Endothelial cell of umbilical vein (primary cell): ENCODE data around the gene GPS1. TPM values are rescaled to one million over a fixed set of nuclear protein-coding genes. Genes with fewer than 3 reads are reported as not detected.

ENCODE experiments used
- BruUV-seq: library from RNA; stranded (reverse); fragments of 400-500 nt; replicated peaks from 2 replicates; lab custom pipeline; 2021; lab: Mats Ljungman, UMichigan
- CTCF ChIA-PET: fragments of 300-600, 350-600 bp; sonication (Branson Sonifier 250); formaldehyde crosslinking; loops from one replicate; lab custom pipeline; 2021; ENCODE audit warnings: antibody characterized with exemption, inconsistent platforms; lab: Charles Lee
- POLR2A ChIA-PET: fragments of 300-600, 350-600 bp; sonication (Branson Sonifier 250); formaldehyde crosslinking; loops from one replicate; lab custom pipeline; 2021; ENCODE audit warnings: antibody characterized with exemption, inconsistent platforms; lab: Charles Lee
- DNase-seq: peaks from one replicate; pipeline ENCODE4 v3.0.0-alpha.2; 2011; ENCODE audit warnings: low read depth, low spot score
- FAIRE-seq: peaks from 2 replicates; lab custom pipeline; 2011; peaks lifted over from hg19 to GRCh38; lab: Jason Lieb, UNC
- H2AFZ ChIP-seq: 2 replicates; pipeline ENCODE4 v1.6.0; 2012; ENCODE audit warnings: low read depth, low read length, control low read depth, inconsistent platforms
- H3K27ac ChIP-seq: 2 replicates; pipeline ENCODE4 v1.5.1; 2011; ENCODE audit warnings: low read depth, mild to moderate bottlenecking, control low read depth, low read length, moderate library complexity; ENCODE audit not compliant: insufficient read depth
- H3K27me3 ChIP-seq, 2 experiments: 2 replicates each; pipeline versions ENCODE4 v1.6.0 to v1.6.1; 2011; ENCODE audit warnings: low read length in 2 of 2, mixed read lengths in 1 of 2; ENCODE audit not compliant: control insufficient read depth in 2 of 2, insufficient read depth in 2 of 2
- H3K36me3 ChIP-seq, 2 experiments: 2 replicates in 1 of 2; 3 replicates in 1 of 2; pipeline ENCODE4 v1.5.1; 2011; ENCODE audit warnings: low read length in 2 of 2, mild to moderate bottlenecking in 1 of 2, moderate library complexity in 1 of 2; ENCODE audit not compliant: control insufficient read depth in 2 of 2, insufficient read depth in 2 of 2; ENCODE audit errors: extremely low read depth in 1 of 2
- H3K4me1 ChIP-seq: 3 replicates; pipeline ENCODE4 v1.5.1; 2011; ENCODE audit warnings: mild to moderate bottlenecking, low read length; ENCODE audit not compliant: control insufficient read depth, insufficient read depth; ENCODE audit errors: extremely low read depth
- H3K4me2 ChIP-seq: 2 replicates; pipeline ENCODE4 v1.6.1; 2011; ENCODE audit warnings: low read length, control low read depth, mixed read lengths; ENCODE audit not compliant: insufficient read depth
- H3K4me3 ChIP-seq, 3 experiments: fragments of 200-600 bp in 1 of 3; sonication (generic), shearing (Covaris generic) in 1 of 3; replicated peaks in 1 of 3; 2 replicates each; pipeline ENCODE4 v1.5.1; 2011 to 2016; ENCODE audit warnings: control low read depth in 3 of 3, low read length in 3 of 3, mild to moderate bottlenecking in 2 of 3, inconsistent platforms in 1 of 3, low read depth in 1 of 3, moderate library complexity in 1 of 3; ENCODE audit not compliant: insufficient read depth in 1 of 3
- H3K79me2 ChIP-seq: 2 replicates; pipeline ENCODE4 v1.6.0; 2012; ENCODE audit warnings: low read length, inconsistent platforms; ENCODE audit not compliant: control insufficient read depth, insufficient read depth
- H3K9ac ChIP-seq: replicated peaks from 2 replicates; pipeline ENCODE3; 2011; ENCODE audit warnings: low read length, control low read depth; ENCODE audit not compliant: insufficient read depth; ENCODE audit errors: extremely low read depth
- H3K9me1 ChIP-seq: replicated peaks from 3 replicates; pipeline ENCODE4 v1.6.0; 2011; ENCODE audit warnings: mild to moderate bottlenecking, low read length; ENCODE audit not compliant: control insufficient read depth, insufficient read depth; ENCODE audit errors: extremely low read depth
- H3K9me3 ChIP-seq: replicated peaks from 2 replicates; pipeline ENCODE4 v1.5.1; 2012; ENCODE audit warnings: low read length, inconsistent platforms; ENCODE audit not compliant: control insufficient read depth, insufficient read depth
- H4K20me1 ChIP-seq: replicated peaks from 2 replicates; pipeline ENCODE3; 2011; ENCODE audit warnings: mild to moderate bottlenecking, low read length; ENCODE audit not compliant: control insufficient read depth, insufficient read depth; ENCODE audit errors: extremely low read depth
- EZH2 ChIP-seq: IDR thresholded peaks from 2 replicates; pipeline ENCODE4 v1.6.1; 2012; ENCODE audit warnings: borderline replicate concordance, low read depth, mild to moderate bottlenecking, moderate library complexity, low read length, inconsistent platforms; ENCODE audit not compliant: severe bottlenecking
- FOS ChIP-seq: IDR thresholded peaks from 2 replicates; pipeline ENCODE4 v1.6.1; 2011; ENCODE audit warnings: mild to moderate bottlenecking, low read length, moderate library complexity, borderline replicate concordance; ENCODE audit not compliant: insufficient read depth
- GATA2 ChIP-seq: IDR thresholded peaks from 2 replicates; pipeline ENCODE4 v1.7.0; 2011; ENCODE audit warnings: low read depth, mild to moderate bottlenecking, moderate library complexity, mixed read lengths, low read length; ENCODE audit not compliant: insufficient read length, insufficient read depth
- JUN ChIP-seq: IDR thresholded peaks from 2 replicates; pipeline ENCODE4 v1.6.1; 2011; ENCODE audit warnings: borderline replicate concordance, low read depth; ENCODE audit not compliant: insufficient read length, insufficient read depth
- MYC ChIP-seq: IDR thresholded peaks from one replicate; pipeline ENCODE4 v1.6.1; 2011; ENCODE audit warnings: mild to moderate bottlenecking, low read depth, low read length
- POLR2A ChIP-seq: IDR thresholded peaks from 2 replicates; pipeline ENCODE4 v1.6.1; 2012; ENCODE audit warnings: low read depth, mild to moderate bottlenecking, control low read depth, low read length
- POLR2AphosphoS5 ChIP-seq: IDR thresholded peaks from 2 replicates; pipeline ENCODE4 v1.6.1; 2012; ENCODE audit warnings: low read depth, mild to moderate bottlenecking, control low read depth, low read length, moderate library complexity; ENCODE audit not compliant: insufficient read depth
- dilution Hi-C: fragments of 300-500 bp; cut with MboI; formaldehyde crosslinking; loops from one replicate; pipeline ENCODE4 v1.15.0; 2019; ENCODE audit warnings: low sequenced_read_pairs; ENCODE audit not compliant: extremely low pct_ligation_motif_present
- intact Hi-C: fragments of 100-400 bp; cut with micrococcal nuclease; formaldehyde crosslinking; loops from one replicate; pipeline ENCODE4 v1.10.0; 2022
- polyA plus RNA-seq, 4 experiments: library from polyadenylated mRNA; depleted of rRNA in 3 of 4; stranded (reverse) in 3 of 4; unstranded in 1 of 4; fragments of >200 nt; gene quantifications; 2 replicates each; pipeline versions ENCODE4 v1.2.1 to v1.2.3, GENCODE V29; 2011 to 2012; ENCODE audit warnings: missing spikeins in 1 of 4
- total RNA-seq: library from RNA; stranded (reverse); gene quantifications from 2 replicates; pipeline ENCODE4 v1.2.3, GENCODE V29; 2021
- TF ChIP-seq, protein P1 (sequence below): IDR thresholded peaks from 2 replicates; pipeline ENCODE4 v1.6.1; 2011; ENCODE audit not compliant: insufficient read depth, insufficient read length
- TF ChIP-seq, protein P2 (sequence below), 2 donors: IDR thresholded peaks; 1 replicate in 1 of 2; 2 replicates in 1 of 2; pipeline ENCODE4 v1.5.1; 2011; ENCODE audit warnings: low read length in 2 of 2, mild to moderate bottlenecking in 2 of 2, moderate library complexity in 2 of 2, control low read depth in 1 of 2, inconsistent platforms in 1 of 2, low read depth in 1 of 2; ENCODE audit not compliant: insufficient read depth in 1 of 2; ENCODE audit errors: extremely low read depth in 1 of 2

Gene GPS1
- total and polyA plus RNA-seq, 2 donors (not counting 3 experiments of a cell fraction or from before 2014, with no cell fraction given): 116 to 178 TPM

DNA sequence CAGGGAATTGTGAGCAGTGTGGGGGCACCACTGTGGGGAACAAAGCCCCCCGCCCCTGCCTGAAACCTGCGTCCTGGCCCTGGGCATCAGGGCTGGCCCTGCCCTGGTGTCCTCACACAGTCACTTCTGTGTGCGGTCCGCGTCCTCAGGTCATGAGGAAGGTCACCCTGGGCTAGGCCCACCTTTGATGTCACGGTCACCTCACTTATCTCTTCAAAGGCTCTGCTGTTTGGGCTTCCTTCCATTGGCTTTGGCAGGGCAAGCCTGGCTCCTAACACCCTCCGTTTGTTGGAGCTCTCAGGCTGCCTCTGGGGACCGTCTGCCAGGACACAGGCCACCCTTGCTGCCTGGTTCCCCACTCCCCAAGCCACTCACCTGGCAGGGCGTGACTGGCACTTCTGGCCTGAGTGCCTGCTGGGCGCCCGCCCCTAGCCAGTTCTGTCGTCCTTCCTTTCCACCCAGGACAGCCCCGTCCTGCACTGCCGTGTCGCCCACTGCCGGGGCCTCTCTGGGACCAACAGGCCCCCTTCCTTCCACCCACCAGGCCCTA is 37.9 kb upstream of the GPS1 start:
- Histone ChIP-seq H3K9ac (no peak overlapping the region), H3K9me1 (no peaks in the 10 kb centered on the region), H2AFZ (no peak overlapping the region), H3K4me3 (no peak overlapping the region), H4K20me1 (no peaks in the 10 kb centered on the region), H3K36me3 (no peaks in the 10 kb centered on the region), H3K4me1 (no peaks in the 10 kb centered on the region), H3K79me2 (no peaks in the 10 kb centered on the region), H3K9me3 (no peaks in the 10 kb centered on the region), H3K4me2 (no peak overlapping the region), H3K27me3 (no peaks in the 10 kb centered on the region), H3K27ac (no peak overlapping the region)
- CTCF ChIA-PET: interaction anchor here (1.4 to 2.3 kb wide), 3 partner anchors 10 to 141 kb away, joined by 3 to 12 read pairs (median 5); no protein-coding TSS in a partner anchor
- TF ChIP-seq, protein P1, sequence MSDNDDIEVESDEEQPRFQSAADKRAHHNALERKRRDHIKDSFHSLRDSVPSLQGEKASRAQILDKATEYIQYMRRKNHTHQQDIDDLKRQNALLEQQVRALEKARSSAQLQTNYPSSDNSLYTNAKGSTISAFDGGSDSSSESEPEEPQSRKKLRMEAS: no peak
- no peak for TF ChIP-seq FOS
- TF ChIP-seq POLR2AphosphoS5: no peak
- FAIRE-seq: no peak
- no peak for DNase-seq
- intact Hi-C loops (no loop called here), dilution Hi-C loops (no loop called here)
- POLR2A ChIA-PET: no interaction called here
- BruUV-seq: no TSS peak

DNA sequence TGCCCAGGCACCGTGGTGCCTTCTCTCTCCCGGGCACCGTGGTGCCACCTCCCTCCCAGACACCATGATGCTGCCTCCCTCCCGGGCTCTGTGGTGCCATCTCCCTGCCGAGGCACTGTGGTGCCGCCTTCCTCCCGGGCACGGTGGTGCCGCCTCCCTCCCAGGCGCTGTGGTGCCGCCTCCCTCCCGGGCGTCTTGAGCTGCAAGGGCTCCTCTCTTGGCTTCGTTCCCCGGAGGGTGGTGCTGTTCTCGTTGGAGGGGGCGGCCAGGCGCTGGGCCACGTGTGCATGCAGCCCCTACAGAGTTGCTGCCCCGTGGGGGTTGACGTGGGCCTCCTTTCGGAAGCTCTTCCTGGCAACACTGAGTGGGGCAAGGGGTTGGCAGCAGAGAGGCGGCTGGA is 37.3 kb upstream of the GPS1 start:
- FAIRE-seq (no peak), DNase-seq (no peak)
- Histone ChIP-seq H3K27me3 (no peaks in the 10 kb centered on the region), H3K27ac (no peak overlapping the region), H3K4me1 (no peaks in the 10 kb centered on the region), H3K9me1 (no peaks in the 10 kb centered on the region), H4K20me1 (no peaks in the 10 kb centered on the region), H3K79me2 (no peaks in the 10 kb centered on the region), H3K36me3 (no peaks in the 10 kb centered on the region), H3K4me2 (no peak overlapping the region), H3K9ac (no peak overlapping the region), H2AFZ (no peak overlapping the region), H3K9me3 (no peaks in the 10 kb centered on the region), H3K4me3 (no peak overlapping the region)
- ChIA-PET POLR2A (no interaction called here), CTCF (interaction anchor here (1.5 to 2.3 kb wide), 2 partner anchors 11 to 55 kb away, joined by 5 to 12 read pairs; no protein-coding TSS in a partner anchor)
- TF ChIP-seq POLR2A (no peak), POLR2AphosphoS5 (no peak), JUN (no peak), EZH2 (no peak), FOS (no peak), GATA2 (no peak), MYC (no peak)
- TF ChIP-seq, protein P2, sequence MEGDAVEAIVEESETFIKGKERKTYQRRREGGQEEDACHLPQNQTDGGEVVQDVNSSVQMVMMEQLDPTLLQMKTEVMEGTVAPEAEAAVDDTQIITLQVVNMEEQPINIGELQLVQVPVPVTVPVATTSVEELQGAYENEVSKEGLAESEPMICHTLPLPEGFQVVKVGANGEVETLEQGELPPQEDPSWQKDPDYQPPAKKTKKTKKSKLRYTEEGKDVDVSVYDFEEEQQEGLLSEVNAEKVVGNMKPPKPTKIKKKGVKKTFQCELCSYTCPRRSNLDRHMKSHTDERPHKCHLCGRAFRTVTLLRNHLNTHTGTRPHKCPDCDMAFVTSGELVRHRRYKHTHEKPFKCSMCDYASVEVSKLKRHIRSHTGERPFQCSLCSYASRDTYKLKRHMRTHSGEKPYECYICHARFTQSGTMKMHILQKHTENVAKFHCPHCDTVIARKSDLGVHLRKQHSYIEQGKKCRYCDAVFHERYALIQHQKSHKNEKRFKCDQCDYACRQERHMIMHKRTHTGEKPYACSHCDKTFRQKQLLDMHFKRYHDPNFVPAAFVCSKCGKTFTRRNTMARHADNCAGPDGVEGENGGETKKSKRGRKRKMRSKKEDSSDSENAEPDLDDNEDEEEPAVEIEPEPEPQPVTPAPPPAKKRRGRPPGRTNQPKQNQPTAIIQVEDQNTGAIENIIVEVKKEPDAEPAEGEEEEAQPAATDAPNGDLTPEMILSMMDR (IDR thresholded peaks at IDR 0.05; ENCODE audit: extremely low read depth in 1 of 2, insufficient read depth in 1 of 2, low read depth in 1 of 2, low read length in 2 of 2): no peak
- TF ChIP-seq, protein P1: no peak
- BruUV-seq: no TSS peak
- intact Hi-C loops: no loop called here
- dilution Hi-C loops: no loop called here
